GM15510 (cell line): ENCODE results near the gene CST9L.

Experiments
- POLR2A ChIP-seq: IDR thresholded peaks from 3 replicates; pipeline ENCODE4 v1.6.1; 2011; ENCODE audit warnings: borderline replicate concordance; ENCODE audit not compliant: insufficient read length; ENCODE audit errors: extremely low read depth

The CST9L gene

DNA sequence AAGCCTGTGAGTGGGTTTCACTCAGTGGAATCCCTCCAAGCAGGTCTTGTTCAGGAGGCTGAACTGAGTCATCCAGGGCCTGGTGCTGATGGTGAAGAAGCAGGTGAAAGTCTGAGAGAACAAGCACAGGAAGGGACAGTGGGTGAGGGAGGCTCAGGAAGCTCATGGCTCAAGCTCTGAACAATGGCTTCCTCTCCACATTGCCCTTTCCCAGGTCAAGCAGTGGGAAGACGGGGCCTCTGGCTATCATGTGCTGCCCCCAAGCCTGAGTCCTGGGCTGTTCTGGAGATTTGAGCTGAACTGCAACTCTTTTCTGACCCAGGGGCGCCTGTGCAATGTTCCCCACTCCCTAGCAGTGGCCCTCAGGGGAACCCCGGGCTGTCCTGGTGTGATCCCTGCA is 3.4 kb downstream of the CST9L start:
- TF ChIP-seq POLR2A = no peak

DNA sequence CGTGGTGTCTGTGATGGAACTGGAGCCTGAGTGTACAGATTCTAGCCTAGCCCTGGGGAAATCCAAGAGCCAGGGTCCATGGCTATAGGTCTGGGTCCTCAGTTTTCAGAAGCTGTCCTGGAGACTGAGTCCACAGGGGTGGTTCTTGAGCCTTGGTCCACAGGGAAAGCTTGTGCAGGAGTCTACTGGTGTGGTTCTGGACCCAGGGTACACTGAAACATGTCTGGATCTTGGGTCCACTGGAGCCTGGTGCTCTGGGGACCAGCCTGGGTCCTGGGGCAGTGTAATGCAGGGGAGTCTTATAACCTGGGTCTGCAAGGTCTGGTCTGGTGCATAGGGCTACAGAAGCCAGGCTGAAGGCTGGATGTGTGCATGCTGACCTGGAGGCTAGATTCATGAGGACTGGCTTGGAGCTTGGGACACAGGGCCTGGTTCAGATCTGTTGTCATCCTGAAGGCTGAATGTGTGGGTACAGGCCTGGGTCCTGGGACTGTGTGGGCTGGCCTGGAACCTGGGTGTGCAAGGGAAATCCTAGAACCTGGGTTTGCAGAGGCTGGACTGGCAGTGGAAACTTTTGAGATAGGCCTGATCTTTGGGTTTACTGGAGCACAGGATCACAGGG is 5.5 kb downstream of the CST9L start:
- TF ChIP-seq POLR2A = no peak

DNA sequence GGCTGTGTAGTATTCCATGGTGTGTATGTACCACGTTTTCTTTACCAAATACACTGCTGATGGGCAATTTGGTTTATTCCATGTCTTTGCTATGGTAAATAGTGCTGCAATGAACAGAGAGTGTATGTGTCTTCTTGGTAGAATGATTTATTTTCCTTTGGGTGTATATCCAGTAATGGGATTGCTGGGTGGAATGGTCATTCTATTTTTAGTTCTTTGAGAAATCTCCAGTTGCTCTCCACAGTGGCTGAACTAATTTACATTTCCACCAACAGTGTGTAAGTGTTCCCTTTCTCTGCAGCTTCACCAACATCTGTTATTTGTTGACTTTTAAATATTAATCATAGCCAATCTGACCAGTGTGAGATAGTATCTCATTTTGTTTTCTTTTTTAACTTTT is 13.9 kb downstream of the CST9L start:
- no peak for TF ChIP-seq POLR2A

DNA sequence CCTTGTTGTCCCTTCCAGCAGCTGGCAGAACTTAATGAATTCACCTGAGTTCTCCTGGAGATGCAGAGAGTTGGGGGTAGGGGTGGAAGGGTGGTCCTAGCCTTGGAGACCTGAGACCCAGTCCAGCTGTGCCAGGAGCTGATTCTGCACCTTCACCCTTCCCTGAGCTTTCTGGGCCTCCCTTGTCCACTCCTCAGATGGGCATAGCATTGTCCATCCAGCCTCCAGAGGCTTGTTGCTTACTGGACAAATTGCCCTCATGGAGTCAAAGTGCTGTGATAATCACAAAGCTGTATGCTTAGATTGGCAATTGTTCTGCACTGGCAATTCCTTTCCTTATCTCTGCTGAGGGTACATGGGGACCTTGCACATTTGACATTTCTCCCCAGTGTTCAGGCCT is 16.5 kb downstream of the CST9L start:
- TF ChIP-seq POLR2A = no peak

DNA sequence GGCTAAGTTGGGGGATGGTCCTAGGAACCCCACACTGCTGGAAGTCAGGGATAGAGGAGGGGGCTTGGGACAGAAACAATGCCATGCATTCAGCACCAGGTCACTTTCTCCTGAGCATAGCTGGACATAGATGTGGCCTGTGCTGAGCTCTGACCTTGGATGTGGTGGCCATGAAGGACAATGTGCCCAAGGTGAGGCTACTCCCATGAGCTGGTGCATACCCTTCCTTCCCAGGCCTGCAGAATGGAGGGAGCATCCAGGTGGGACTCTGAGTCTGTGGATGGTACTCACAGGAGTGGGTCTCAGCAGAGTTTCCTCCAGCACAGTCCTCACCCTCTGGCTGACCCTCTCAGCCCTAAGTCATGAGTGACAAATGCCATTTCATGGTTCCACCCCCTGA is 16.9 kb downstream of the CST9L start:
- TF ChIP-seq POLR2A = no peak

DNA sequence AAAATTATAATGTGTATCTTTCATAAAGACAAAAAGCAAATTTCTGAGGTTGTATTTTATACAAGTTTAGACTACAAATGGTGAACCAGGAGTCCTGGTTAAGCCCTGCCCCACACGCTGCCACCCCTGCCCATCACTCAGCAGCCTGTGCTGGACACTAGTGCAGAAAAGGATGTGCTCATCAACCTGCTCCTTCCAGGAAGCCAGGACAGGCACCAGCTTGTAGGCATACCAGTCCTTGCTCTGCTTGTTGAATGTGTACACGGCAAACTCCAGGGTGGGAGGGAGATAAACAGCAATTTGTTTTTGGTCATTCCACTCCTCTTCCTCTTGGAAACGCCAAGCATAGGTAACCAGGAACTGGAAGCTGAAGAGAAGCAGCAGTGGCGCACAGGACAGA is 18.1 kb downstream of the CST9L start:
- no peak for TF ChIP-seq POLR2A

DNA sequence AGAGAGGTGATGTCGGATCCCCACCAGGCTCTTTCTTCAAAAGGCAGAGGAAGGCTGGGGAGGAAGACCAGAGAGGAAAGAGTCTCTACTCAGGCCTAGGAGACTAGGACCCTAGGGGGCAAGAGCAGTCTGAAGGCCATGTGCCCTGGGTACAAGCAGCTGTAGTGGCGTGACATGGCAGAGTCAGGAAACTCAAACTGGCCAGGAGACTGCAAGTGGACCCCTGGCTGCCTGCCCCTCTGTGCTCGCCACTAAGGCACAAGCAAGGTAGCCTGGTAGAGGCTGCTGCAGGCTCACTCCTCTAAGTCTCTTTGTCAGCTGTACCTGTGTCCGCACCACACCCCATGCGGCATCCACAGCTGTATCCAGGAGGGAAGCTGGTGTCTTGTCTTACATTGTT is 19.9 kb downstream of the CST9L start:
- TF ChIP-seq POLR2A = no peak

DNA sequence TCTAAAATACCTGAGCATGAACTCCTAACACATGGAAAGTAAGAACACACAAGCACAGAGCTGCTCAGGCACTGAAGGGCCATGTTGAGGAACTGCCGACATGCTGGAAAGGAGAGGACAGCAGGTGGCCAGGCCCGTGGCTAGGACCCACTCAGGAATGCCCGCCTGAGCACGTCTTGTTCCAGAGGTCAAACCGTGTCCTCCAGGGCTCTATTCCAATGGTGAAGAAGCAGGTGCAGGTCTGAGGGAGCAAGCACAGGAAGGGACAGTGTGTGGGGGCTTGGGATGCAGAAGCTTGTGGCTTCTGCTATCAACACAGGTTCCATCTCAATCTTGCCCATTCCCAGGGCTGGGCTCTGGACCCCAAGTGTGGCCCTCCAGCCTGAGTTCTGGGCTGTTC is 20.7 kb downstream of the CST9L start:
- no peak for TF ChIP-seq POLR2A

DNA sequence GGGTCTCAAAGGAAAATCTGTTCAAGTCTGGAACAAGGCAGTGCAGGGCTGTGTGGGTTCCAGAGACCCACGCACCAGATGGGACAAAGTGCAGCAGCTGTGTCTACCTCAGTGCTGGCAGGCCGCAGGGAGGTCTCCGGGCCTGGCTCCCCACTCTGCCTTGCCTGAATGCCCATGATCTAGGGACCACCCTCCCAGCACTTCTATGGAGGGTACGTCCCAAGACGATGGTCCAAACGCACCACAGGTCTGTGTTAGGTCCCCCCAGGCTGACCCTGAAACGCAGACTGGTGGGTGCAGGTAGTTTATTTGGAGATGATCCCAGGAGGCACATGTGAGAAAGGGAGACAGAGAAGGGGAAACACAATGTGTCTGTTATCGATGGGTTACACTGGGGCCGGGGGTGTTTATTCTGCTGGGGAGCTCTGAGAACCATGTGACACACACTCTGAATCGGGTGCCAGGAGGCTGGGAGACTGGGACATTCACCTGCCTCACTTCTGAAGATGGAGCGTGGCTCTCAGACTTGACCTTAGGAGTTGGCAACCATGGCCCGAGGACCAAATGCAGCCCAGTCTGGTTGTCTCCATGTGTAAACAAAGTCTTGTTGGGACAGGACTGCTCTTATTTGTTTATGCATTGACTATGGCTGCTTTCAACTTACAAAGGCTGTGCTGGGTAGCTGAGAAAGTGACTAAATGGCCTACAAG is 21.7 kb downstream of the CST9L start:
- TF ChIP-seq POLR2A = no peak

DNA sequence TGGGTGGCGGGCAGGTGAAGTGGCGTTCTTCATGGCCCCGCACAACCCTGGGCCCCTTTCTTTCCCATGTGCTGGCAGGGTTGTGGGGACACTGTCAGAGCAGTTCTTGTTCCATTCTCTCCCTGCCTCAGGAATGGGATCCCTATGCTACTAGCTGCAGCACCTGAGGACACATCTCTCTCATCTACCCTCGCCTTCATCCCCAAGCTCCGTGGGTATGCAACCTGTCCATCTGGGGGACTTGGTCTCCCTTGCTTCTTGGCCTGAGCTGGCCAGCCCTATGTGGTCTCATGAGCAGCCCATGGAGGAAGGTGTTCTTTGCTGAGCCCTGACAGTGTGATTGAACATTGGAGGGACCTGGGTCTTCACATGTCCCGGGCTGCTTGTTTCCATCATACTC is 24.2 kb downstream of the CST9L start:
- no peak for TF ChIP-seq POLR2A

DNA sequence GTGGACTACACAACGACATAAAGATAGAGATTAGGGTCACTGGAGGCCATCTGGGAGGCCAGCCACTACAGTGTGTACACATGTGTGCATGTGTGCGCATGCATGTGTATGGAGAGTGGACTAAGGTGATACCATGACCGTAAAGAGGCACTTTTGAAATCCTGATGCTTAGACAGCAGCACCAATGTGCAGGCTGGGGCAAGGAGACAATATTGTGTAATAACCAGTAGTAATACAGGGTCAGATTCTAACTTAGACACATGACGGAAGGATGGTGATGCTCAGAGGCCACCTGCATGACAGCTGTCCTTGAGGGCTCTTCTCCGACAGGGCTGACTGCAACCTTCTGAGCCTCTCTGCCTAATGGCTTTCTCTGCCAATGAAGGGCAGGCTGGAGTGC is 25.5 kb downstream of the CST9L start:
- TF ChIP-seq POLR2A = no peak

DNA sequence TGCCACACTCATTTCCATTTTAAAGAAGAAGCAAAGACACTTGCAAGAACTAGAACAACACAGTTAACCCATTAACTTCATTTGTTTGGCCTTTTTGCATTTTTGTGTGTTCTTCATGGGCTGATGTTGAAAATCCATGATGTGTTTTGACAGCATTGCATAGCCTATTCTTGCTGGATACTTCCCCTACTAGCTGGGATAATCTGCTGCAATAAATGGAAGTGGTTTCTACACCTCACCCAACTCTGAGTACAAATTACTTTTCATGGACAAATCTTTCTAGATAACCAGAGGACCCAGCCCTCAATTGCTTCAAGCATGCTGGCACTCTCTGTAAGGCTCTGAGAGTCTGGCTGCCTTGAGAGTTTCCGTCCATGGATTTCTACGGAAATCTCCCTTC is 26.5 kb downstream of the CST9L start:
- TF ChIP-seq POLR2A = no peak

DNA sequence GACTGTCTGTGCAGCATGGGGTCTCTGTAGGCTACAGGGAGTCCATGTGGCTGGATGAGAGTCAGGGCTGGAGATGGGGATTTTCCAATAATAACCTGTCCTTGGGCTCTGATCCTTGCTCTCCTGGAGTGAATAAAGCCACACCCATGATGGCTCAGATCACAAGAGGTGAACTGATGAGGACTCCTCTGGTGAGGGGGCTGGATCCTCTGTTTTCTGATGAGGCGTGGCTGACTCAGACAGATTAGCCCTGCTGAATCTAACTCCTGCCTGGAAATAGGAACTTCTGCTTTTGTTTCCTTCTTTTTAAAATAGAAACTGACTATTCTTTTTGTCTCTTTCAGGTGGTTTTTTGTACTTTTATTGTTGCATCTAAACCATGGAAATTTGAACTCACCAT is 27.0 kb downstream of the CST9L start:
- no peak for TF ChIP-seq POLR2A

DNA sequence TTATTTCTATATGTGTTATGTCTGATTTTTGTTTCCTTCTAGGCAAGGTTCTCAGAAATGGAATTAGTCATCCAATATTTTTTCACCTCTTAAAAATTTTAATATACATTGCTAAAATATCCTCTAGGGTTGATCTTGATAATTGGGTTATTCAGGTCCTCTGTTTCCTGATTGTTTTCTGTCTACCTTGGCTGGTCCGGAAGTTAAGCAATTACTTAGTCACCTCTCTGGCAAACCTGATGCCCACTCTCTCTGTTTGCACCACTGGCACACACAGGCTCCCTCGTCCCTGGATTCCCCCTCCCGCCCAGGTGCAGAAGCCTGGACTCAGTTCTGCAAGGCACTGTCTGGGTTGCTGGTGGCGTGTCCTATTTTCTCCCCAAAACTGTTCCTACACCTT is 27.7 kb downstream of the CST9L start:
- no peak for TF ChIP-seq POLR2A

DNA sequence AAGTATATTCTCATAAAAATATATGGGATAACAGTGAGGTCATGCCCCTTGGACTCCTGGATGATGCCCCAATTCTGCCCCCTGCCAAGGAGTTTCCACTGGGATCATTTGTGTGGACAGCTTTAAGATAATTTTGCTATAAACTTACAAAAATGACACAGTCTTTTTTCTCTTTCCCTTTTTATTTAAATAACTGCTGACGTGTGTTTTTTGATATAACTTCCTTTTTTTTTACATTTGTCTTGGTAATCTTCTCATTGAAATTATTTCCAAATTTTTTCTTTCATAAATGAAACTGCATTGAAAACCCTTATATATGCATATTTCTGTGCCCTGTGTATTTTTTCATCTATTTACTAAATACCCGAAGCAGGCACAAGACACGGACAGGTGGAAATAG is 31.3 kb downstream of the CST9L start:
- TF ChIP-seq POLR2A = no peak

DNA sequence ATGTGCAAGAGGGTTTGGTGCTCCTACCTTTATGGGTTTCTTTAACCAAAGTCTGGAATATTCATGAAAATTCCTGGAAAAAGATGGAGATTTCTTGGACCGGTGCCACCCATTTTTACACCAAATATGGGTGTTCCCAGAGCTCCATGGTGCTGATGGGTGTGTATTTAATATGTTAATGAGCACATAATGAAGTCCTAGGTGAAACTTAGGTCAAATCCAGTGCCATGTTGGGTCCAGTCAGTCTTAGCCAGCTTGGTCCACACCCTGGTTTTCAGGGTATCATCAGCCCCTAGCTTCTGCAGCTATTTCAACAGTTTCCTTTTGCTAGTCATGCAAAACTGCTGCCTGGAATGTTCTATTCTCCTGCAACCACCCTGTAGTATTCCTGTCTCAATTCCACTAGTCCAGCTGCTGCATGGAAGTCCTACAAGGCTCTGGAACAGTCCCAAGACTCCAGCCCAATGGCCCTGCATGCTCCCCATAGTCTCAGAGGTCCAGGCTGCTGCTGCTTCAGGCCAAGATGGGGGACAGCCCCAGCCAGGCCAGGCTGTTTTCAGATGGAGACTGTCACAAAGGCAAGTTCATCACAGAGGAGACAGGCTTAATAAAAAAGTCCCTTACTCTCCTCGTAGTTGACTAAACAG is 31.8 kb downstream of the CST9L start:
- no peak for TF ChIP-seq POLR2A
